MM.1S (cell line): ENCODE data around the gene MKKS.
"Not testable (repeated sequence)": the region's sequence is repeated elsewhere in the genome, so short reads cannot be mapped to it uniquely, and the experiment has no call there.

Source experiments
- CTCF ChIP-seq: fragments of 300-600 bp; sonication (generic); IDR thresholded peaks from 2 replicates; pipeline ENCODE4 v1.5.1; 2016; ENCODE audit warnings: antibody characterized with exemption, low read length, mixed read lengths
- EZH2 ChIP-seq: fragments of 300-600 bp; sonication (generic); optimal IDR thresholded peaks from 2 replicates; pipeline ENCODE3; 2017; ENCODE audit warnings: low read depth, mild to moderate bottlenecking, antibody characterized with exemption, low read length, mixed read lengths
- EZH2phosphoT487 ChIP-seq: fragments of 300-600 bp; sonication (generic); IDR thresholded peaks from 2 replicates; pipeline ENCODE4 v1.6.1; 2018; ENCODE audit warnings: antibody characterized with exemption, low read length

- TF ChIP-seq CTCF, EZH2, EZH2phosphoT487: not testable (repeated sequence)
Measured at GRCh38 chr20:10394752-10395151, 39.3 kb downstream of the MKKS start.
